Measurements from ENCODE around the gene TENM3. TPM values are rescaled to one million over a fixed set of nuclear protein-coding genes. Genes with fewer than 3 reads are reported as not detected.

The TENM3 gene
- total RNA-seq, 3 donors from 2014 or later = 0.58 to 19.2 (median 0.70) TPM

DNA sequence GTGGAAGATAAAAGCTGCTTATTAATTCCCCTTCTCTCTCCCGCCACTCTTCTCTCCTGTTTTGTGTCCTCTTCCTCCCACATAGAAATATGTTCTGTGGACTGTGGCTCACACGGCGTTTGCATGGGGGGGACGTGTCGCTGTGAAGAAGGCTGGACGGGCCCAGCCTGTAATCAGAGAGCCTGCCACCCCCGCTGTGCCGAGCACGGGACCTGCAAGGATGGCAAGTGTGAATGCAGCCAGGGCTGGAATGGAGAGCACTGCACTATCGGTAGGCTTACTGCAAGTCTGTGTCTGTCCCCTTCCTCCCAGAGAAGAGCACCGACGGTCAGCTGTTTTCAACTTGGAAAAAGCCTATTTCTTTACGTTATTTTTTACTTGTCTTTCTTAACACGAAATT lies 444.9 kb downstream of the TENM3 start:
- no peak for ATAC-seq
- H3K4me3 ChIP-seq = no peak overlapping the region
- H3K9me3 ChIP-seq = no peaks in the 10 kb centered on the region
- no peaks in the 10 kb centered on the region for H3K4me1 ChIP-seq (ENCODE audit: low read depth)
- TF ChIP-seq, protein P1, sequence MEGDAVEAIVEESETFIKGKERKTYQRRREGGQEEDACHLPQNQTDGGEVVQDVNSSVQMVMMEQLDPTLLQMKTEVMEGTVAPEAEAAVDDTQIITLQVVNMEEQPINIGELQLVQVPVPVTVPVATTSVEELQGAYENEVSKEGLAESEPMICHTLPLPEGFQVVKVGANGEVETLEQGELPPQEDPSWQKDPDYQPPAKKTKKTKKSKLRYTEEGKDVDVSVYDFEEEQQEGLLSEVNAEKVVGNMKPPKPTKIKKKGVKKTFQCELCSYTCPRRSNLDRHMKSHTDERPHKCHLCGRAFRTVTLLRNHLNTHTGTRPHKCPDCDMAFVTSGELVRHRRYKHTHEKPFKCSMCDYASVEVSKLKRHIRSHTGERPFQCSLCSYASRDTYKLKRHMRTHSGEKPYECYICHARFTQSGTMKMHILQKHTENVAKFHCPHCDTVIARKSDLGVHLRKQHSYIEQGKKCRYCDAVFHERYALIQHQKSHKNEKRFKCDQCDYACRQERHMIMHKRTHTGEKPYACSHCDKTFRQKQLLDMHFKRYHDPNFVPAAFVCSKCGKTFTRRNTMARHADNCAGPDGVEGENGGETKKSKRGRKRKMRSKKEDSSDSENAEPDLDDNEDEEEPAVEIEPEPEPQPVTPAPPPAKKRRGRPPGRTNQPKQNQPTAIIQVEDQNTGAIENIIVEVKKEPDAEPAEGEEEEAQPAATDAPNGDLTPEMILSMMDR (IDR thresholded peaks at IDR 0.05) = no peak
- DNase-seq = no peak
- no peaks in the 10 kb centered on the region for H3K36me3 ChIP-seq (ENCODE audit: low read depth)
- intact Hi-C loops (cut with DNase I, micrococcal nuclease) = no loop called here

DNA sequence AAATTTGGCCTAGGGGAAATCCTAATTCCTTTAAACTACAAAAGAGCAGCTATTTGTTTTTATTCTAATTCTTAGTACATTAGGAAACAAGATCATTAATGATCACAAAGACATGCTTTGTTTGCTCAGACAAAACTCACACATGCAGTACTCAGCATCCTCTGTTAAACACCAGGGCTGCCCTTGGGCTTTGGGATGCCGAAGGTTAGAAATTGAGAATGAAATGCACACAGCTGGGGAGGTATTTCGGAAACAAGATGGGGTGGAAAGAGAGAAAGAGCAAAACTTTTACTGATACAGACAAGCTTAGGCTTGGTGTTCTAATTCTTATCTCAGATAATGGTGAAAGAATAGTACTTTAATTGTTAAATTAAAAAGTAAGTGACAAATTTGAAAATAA lies 451.3 kb downstream of the TENM3 start:
- no peak for DNase-seq
- no peak for ATAC-seq

DNA sequence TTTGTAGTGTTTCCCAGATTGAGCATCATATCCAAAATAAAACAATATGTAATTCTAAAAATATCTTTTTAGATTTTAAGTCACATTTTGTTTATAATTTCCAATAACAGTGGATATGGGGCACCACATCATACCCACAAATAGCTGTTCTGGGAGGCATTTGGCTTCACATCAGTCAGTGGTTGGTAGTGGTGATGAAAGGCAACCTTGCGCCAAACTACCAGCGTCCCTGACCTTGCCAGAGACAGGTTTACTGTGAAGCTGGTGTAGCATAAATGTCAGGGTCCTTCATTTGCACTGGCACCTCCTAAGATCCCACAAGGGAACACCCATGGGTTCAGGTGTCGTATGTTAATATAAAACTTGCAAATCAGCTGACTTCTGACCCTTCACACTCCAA lies 451.8 kb downstream of the TENM3 start:
- intact Hi-C loops (cut with DNase I, micrococcal nuclease) = no loop called here
- DNase-seq = no peak
- no peaks in the 10 kb centered on the region for H3K9me3 ChIP-seq
- H3K4me1 ChIP-seq (ENCODE audit: low read depth) = no peaks in the 10 kb centered on the region
- TF ChIP-seq, protein P1 (IDR thresholded peaks at IDR 0.05) = no peak
- H3K4me3 ChIP-seq = no peak overlapping the region
- no peaks in the 10 kb centered on the region for H3K36me3 ChIP-seq (ENCODE audit: low read depth)
- no peak for ATAC-seq

More for the DNA sequence above, 451.3 kb downstream of the TENM3 start:
- no peaks in the 10 kb centered on the region for H3K9me3 ChIP-seq
- intact Hi-C loops (cut with DNase I, micrococcal nuclease) = no loop called here
- no peaks in the 10 kb centered on the region for H3K36me3 ChIP-seq (ENCODE audit: low read depth)
- no peak overlapping the region for H3K4me3 ChIP-seq
- TF ChIP-seq, protein P1 (IDR thresholded peaks at IDR 0.05) = no peak
- H3K4me1 ChIP-seq (ENCODE audit: low read depth) = no peaks in the 10 kb centered on the region

DNA sequence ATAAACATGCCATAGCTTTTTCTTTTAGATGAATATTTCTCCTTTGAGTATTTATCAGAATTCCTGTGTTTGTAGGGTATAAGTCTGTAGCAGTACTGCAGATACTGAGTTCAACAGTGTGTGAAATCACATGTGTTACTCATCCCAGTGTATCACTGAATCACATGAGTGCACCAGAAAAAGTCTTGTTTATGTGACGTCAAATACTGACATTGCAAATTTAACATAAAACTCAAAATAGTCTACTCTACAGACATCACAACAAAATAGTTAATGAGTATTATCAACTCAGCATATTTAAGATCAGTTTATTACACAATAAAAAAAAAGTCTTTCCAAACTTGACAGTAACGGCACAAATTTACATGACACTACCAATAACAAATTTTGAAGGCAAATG lies 452.6 kb downstream of the TENM3 start:
- no peaks in the 10 kb centered on the region for H3K9me3 ChIP-seq
- DNase-seq = no peak
- no peaks in the 10 kb centered on the region for H3K4me1 ChIP-seq (ENCODE audit: low read depth)
- TF ChIP-seq, protein P1 (IDR thresholded peaks at IDR 0.05) = no peak
- intact Hi-C loops (cut with DNase I, micrococcal nuclease) = no loop called here
- H3K36me3 ChIP-seq (ENCODE audit: low read depth) = no peaks in the 10 kb centered on the region
- ATAC-seq = no peak
- no peak overlapping the region for H3K4me3 ChIP-seq

DNA sequence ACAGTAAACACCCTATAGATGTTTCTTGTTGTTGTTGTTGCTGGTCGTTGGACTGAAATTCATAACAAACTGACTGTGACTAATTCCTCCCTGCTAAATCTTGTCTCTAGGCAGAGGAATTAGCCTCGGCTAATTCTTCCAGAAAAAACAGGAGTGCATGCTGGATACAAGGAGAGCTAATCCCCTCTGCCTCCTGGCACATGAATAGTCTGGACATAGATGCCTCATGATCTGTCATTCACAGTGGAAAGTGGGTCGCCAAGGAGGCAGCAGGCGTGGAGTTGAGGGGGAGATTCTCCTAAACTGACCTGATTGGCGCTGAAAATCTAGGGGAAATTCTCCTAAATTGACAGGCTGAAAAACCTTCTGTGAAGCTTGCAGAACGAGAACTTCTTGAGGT lies 453.9 kb downstream of the TENM3 start:
- TF ChIP-seq, protein P1 (IDR thresholded peaks at IDR 0.05) = no peak
- no peak for ATAC-seq
- H3K4me3 ChIP-seq = no peak overlapping the region
- no peaks in the 10 kb centered on the region for H3K36me3 ChIP-seq (ENCODE audit: low read depth)
- H3K4me1 ChIP-seq (ENCODE audit: low read depth) = no peaks in the 10 kb centered on the region
- no peaks in the 10 kb centered on the region for H3K9me3 ChIP-seq
- no peak for DNase-seq
- intact Hi-C loops (cut with DNase I, micrococcal nuclease) = no loop called here

DNA sequence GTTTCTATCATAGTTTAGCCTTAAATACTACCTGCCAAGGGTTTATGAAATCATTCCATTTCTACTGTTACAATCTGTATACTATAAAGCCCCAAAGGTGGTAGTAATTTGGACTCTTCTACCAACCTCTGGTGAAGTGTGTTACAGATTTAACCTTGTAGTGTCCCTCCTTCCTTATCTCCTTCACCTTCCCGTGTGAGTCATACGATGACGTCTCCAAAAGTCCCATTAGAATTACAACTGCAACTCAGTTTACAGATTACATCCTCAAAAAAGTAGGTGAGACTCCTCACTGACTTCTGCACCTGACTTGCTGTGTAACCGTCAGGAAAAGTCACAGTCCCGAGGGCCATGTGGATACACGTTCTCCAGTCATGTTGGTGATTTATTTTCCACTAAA lies 455.0 kb downstream of the TENM3 start:
- H3K4me1 ChIP-seq (ENCODE audit: low read depth) = no peaks in the 10 kb centered on the region
- no peak for DNase-seq
- H3K36me3 ChIP-seq (ENCODE audit: low read depth) = no peaks in the 10 kb centered on the region
- no peak overlapping the region for H3K4me3 ChIP-seq
- TF ChIP-seq, protein P1 (IDR thresholded peaks at IDR 0.05) = no peak
- no peak for ATAC-seq
- intact Hi-C loops (cut with DNase I, micrococcal nuclease) = no loop called here
- no peaks in the 10 kb centered on the region for H3K9me3 ChIP-seq

All from mucosa of descending colon (tissue), 3 donors.